ENCODE measurements around the gene PARD3B.

DNA sequence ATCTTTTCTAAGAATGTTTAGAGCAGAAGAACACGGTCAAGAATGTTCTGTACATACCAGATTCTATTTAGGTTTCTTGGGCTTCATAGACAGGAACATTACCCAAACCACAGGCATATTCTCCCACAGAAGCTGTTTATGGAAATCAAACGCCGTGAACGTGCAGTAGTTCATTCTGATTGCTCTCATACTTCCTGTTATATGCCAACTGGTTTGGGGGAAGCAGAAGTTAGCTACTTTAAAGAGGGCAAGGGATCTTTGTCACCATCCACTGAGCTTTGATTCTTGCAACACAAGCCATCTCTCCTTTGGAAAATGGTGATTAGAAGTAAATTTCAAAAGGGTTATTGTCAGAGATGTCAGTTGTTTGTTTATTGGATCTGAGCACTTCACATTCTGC is 954.8 kb downstream of the PARD3B start:
- no peak for TF ChIP-seq GATA2 (IDR thresholded peaks at IDR 0.05; ENCODE audit: low read depth, low read length)
- no peak for TF ChIP-seq GATA3 (IDR thresholded peaks at IDR 0.05; ENCODE audit: low read depth, low read length)

Measured in SH-SY5Y (cell line).